Measurements from ENCODE around the gene SUFU.

DNA sequence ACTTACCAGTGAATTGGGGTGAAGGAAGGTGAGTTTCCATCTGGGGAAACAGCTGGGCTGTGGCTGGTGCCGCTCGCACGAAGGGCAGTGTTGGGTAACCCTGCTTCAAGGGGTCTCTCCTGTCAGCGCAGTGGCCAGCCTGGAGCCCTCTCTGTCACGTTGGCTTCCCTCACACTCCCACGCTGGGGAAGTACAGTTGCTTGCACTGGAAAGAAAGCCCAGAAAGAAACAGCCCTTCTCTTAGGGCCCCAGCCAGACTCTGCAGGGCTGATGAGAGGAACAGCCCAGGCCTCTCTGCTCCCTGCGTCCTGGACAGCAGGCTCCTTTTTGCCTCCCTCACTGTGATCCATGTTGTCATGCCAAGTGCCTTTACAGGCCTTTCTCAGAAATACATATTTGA lies 100.2 kb downstream of the SUFU start:
- TF ChIP-seq, protein P1, sequence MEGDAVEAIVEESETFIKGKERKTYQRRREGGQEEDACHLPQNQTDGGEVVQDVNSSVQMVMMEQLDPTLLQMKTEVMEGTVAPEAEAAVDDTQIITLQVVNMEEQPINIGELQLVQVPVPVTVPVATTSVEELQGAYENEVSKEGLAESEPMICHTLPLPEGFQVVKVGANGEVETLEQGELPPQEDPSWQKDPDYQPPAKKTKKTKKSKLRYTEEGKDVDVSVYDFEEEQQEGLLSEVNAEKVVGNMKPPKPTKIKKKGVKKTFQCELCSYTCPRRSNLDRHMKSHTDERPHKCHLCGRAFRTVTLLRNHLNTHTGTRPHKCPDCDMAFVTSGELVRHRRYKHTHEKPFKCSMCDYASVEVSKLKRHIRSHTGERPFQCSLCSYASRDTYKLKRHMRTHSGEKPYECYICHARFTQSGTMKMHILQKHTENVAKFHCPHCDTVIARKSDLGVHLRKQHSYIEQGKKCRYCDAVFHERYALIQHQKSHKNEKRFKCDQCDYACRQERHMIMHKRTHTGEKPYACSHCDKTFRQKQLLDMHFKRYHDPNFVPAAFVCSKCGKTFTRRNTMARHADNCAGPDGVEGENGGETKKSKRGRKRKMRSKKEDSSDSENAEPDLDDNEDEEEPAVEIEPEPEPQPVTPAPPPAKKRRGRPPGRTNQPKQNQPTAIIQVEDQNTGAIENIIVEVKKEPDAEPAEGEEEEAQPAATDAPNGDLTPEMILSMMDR (IDR thresholded peaks at IDR 0.05): no peak
- TF ChIP-seq POLR2AphosphoS5 (IDR thresholded peaks at IDR 0.05) (no peak), POLR2A (IDR thresholded peaks at IDR 0.05) (no peak)

Data from sigmoid colon (tissue), 4 donors.